ENCODE results near the gene GP9. TPM values are rescaled to one million over a fixed set of nuclear protein-coding genes. Genes with fewer than 3 reads are reported as not detected.

GP9 gene
- total RNA-seq, 2 experiments from 2014 or later, result not detected

- ChIA-PET CTCF (interaction anchor here (0.6 to 2.7 kb wide), 10 partner anchors 14 to 215 kb away, joined by 3 to 15 read pairs (median 4); no protein-coding TSS in a partner anchor), POLR2A (interaction anchor here (1.7 kb wide), 1 partner anchor 11 kb away, joined by 8 read pairs; no protein-coding TSS in a partner anchor)
- Mint-ChIP-seq H3K4me1 (ENCODE audit: low read depth) (peaks cover 15% of the 10 kb centered on the region), H3K27me3 (no peaks in the 10 kb centered on the region), H3K36me3 (ENCODE audit: low read depth) (no peaks in the 10 kb centered on the region), H3K9me3 (no peaks in the 10 kb centered on the region), H3K4me3 (no peak overlapping the region), H3K27ac (no peak overlapping the region)
- no peak for TF ChIP-seq CTCF (IDR thresholded peaks at IDR 0.05)
- intact Hi-C loops (cut with micrococcal nuclease), result no loop called here
- no peak for ATAC-seq
- no peak for DNase-seq
Measured at GRCh38 chr3:129030611-129031010, 30.0 kb upstream of the GP9 start.

GRCh38 chr3:129031476-129032215 is 28.9 kb upstream of the GP9 start:
- Mint-ChIP-seq H3K4me1 (ENCODE audit: low read depth) (peaks cover 10% of the 10 kb centered on the region), H3K27me3 (no peaks in the 10 kb centered on the region), H3K9me3 (no peaks in the 10 kb centered on the region), H3K36me3 (ENCODE audit: low read depth) (no peaks in the 10 kb centered on the region), H3K27ac (no peak overlapping the region), H3K4me3 (no peak overlapping the region)
- DNase-seq (no peak), ATAC-seq (no peak)
- ChIA-PET POLR2A (interaction anchor here (1.6 kb wide), 1 partner anchor 10 kb away, joined by 3 read pairs; no protein-coding TSS in a partner anchor), CTCF (interaction anchor here (1.2 to 2.7 kb wide), 3 partner anchors 21 to 61 kb away, joined by 3 to 15 read pairs (median 5); no protein-coding TSS in a partner anchor)
- intact Hi-C loops (cut with micrococcal nuclease), result no loop called here
- TF ChIP-seq CTCF (IDR thresholded peaks at IDR 0.05), result no peak

- Mint-ChIP-seq H3K27me3 (no peaks in the 10 kb centered on the region), H3K36me3 (ENCODE audit: low read depth) (no peaks in the 10 kb centered on the region), H3K4me1 (ENCODE audit: low read depth) (peaks cover 12% of the 10 kb centered on the region), H3K9me3 (no peaks in the 10 kb centered on the region), H3K4me3 (no peak overlapping the region), H3K27ac (no peak overlapping the region)
- DNase-seq (no peak), ATAC-seq (no peak)
- POLR2A ChIA-PET, result no interaction called here
- intact Hi-C loops (cut with micrococcal nuclease), result no loop called here
- no peak for TF ChIP-seq CTCF (IDR thresholded peaks at IDR 0.05)
- CTCF ChIA-PET, result no interaction called here
Measured at GRCh38 chr3:129032716-129033115, 27.9 kb upstream of the GP9 start.

GRCh38 chr3:129033151-129033550 is 27.4 kb upstream of the GP9 start:
- intact Hi-C loops (cut with micrococcal nuclease), result no loop called here
- TF ChIP-seq CTCF (IDR thresholded peaks at IDR 0.05), result no peak
- no peaks in the 10 kb centered on the region for H3K9me3 Mint-ChIP-seq
- no peaks in the 10 kb centered on the region for H3K36me3 Mint-ChIP-seq (ENCODE audit: low read depth)
- no peak for ATAC-seq
- CTCF ChIA-PET, result no interaction called here
- peaks cover 12% of the 10 kb centered on the region for H3K4me1 Mint-ChIP-seq (ENCODE audit: low read depth)
- no peak overlapping the region for H3K4me3 Mint-ChIP-seq
- H3K27me3 Mint-ChIP-seq, result no peaks in the 10 kb centered on the region
- no peak overlapping the region for H3K27ac Mint-ChIP-seq
- POLR2A ChIA-PET, result interaction anchor here (1.5 kb wide), 1 partner anchor 17 kb away, joined by 3 read pairs; no protein-coding TSS in a partner anchor
- no peak for DNase-seq

- CTCF ChIA-PET, result interaction anchor here (1.2 kb wide), 1 partner anchor 20 kb away, joined by 3 read pairs; no protein-coding TSS in a partner anchor
Measured at GRCh38 chr3:129033633-129034321, 26.8 kb upstream of the GP9 start.

More at GRCh38 chr3:129033633-129034321, 26.8 kb upstream of the GP9 start:
- POLR2A ChIA-PET, result interaction anchor here (1.5 kb wide), 1 partner anchor 17 kb away, joined by 3 read pairs; no protein-coding TSS in a partner anchor
- ATAC-seq, result no peak
- Mint-ChIP-seq H3K4me3 (no peak overlapping the region), H3K27ac (no peak overlapping the region), H3K27me3 (no peaks in the 10 kb centered on the region), H3K9me3 (no peaks in the 10 kb centered on the region), H3K4me1 (ENCODE audit: low read depth) (peaks cover 12% of the 10 kb centered on the region), H3K36me3 (ENCODE audit: low read depth) (no peaks in the 10 kb centered on the region)
- no peak for DNase-seq
- TF ChIP-seq CTCF (IDR thresholded peaks at IDR 0.05), result no peak
- intact Hi-C loops (cut with micrococcal nuclease), result no loop called here
